DND-41 (cell line): Measurements from ENCODE around the gene AGAP1.

Experiments used
- CTCF ChIP-seq: IDR thresholded peaks from 2 replicates; pipeline ENCODE4 v1.5.1; 2012; ENCODE audit warnings: borderline replicate concordance, low read length, moderate library complexity, mild to moderate bottlenecking; ENCODE audit not compliant: poor library complexity, severe bottlenecking; ENCODE audit errors: extremely low read depth
- EZH2 ChIP-seq: IDR thresholded peaks from 3 replicates; pipeline ENCODE4 v1.6.1; 2012; ENCODE audit warnings: borderline replicate concordance, low read depth, mild to moderate bottlenecking, moderate library complexity, low read length, inconsistent platforms; ENCODE audit not compliant: severe bottlenecking

- TF ChIP-seq EZH2 = no peak
- no peak for TF ChIP-seq CTCF
Measured at GRCh38 chr2:236179236-236180075, 685.6 kb downstream of the AGAP1 start.
